Activated CD8-positive, alpha-beta memory T cell treated with anti-CD3 and anti-CD28 coated beads, Interleukin-2, amount 50 U/mL, for 4 hours (primary cell): ENCODE data around the gene EIF1B.

Experiments
- DNase-seq: peaks from one replicate; pipeline ENCODE4 v3.0.0-alpha.2; 2020

The EIF1B gene

GRCh38 chr3:40309925-40310695 is 603 bp downstream of the EIF1B start:
- DNase-seq = no peak

GRCh38 chr3:40310705-40311104 is 1.2 kb downstream of the EIF1B start:
- DNase-seq = no peak

GRCh38 chr3:40312661-40313226 is 3.2 kb downstream of the EIF1B start:
- DNase-seq = no peak

- no peak for DNase-seq
Observed at GRCh38 chr3:40313975-40314860, 4.7 kb downstream of the EIF1B start.

GRCh38 chr3:40317061-40317855 is 7.8 kb downstream of the EIF1B start:
- DNase-seq = peak; percentile 31

- DNase-seq = no peak
Observed at GRCh38 chr3:40321818-40322217, 12.3 kb downstream of the EIF1B start.

- no peak for DNase-seq
Observed at GRCh38 chr3:40323946-40324345, 14.4 kb downstream of the EIF1B start.

- DNase-seq = no peak
Observed at GRCh38 chr3:40324621-40325020, 15.1 kb downstream of the EIF1B start.

GRCh38 chr3:40325465-40325864 is 16.0 kb downstream of the EIF1B start:
- no peak for DNase-seq

GRCh38 chr3:40328374-40328773 is 18.9 kb downstream of the EIF1B start:
- DNase-seq = no peak

- no peak for DNase-seq
Observed at GRCh38 chr3:40329071-40329470, 19.6 kb downstream of the EIF1B start.

GRCh38 chr3:40332684-40333083 is 23.2 kb downstream of the EIF1B start:
- no peak for DNase-seq

GRCh38 chr3:40333416-40333815 is 23.9 kb downstream of the EIF1B start:
- no peak for DNase-seq

GRCh38 chr3:40333852-40334251 is 24.3 kb downstream of the EIF1B start:
- DNase-seq = no peak

- DNase-seq = no peak
Observed at GRCh38 chr3:40336101-40336500, 26.6 kb downstream of the EIF1B start.

GRCh38 chr3:40336511-40337135 is 27.1 kb downstream of the EIF1B start:
- no peak for DNase-seq

GRCh38 chr3:40337136-40338108 is 27.9 kb downstream of the EIF1B start:
- no peak for DNase-seq

GRCh38 chr3:40339871-40340270 is 30.4 kb downstream of the EIF1B start:
- no peak for DNase-seq

- no peak for DNase-seq
Observed at GRCh38 chr3:40340541-40341170, 31.1 kb downstream of the EIF1B start.

- DNase-seq = no peak
Observed at GRCh38 chr3:40341671-40342070, 32.2 kb downstream of the EIF1B start.

GRCh38 chr3:40350529-40350928 is 41.0 kb downstream of the EIF1B start:
- DNase-seq = no peak
